ENCODE measurements around the gene NXNL1. TPM values are rescaled to one million over a fixed set of nuclear protein-coding genes. Genes with fewer than 3 reads are reported as not detected.

Gene NXNL1
- total and polyA plus RNA-seq, 2 donors (not counting 3 experiments of a cell fraction or from before 2014, with no cell fraction given), result not detected

- Histone ChIP-seq H2AFZ (ENCODE audit: low read depth, low read length) (no peak overlapping the region), H3K27me3 (ENCODE audit: control insufficient read depth in 2 of 2, insufficient read depth in 2 of 2, low read length in 2 of 2) (no peaks in the 10 kb centered on the region), H3K79me2 (ENCODE audit: control insufficient read depth, insufficient read depth, low read length) (no peaks in the 10 kb centered on the region), H4K20me1 (replicated peaks; ENCODE audit: control insufficient read depth, extremely low read depth, insufficient read depth, low read length) (no peaks in the 10 kb centered on the region), H3K9me1 (replicated peaks; ENCODE audit: control insufficient read depth, extremely low read depth, insufficient read depth, low read length) (no peaks in the 10 kb centered on the region), H3K9ac (replicated peaks; ENCODE audit: extremely low read depth, insufficient read depth, low read length) (no peak overlapping the region), H3K9me3 (replicated peaks; ENCODE audit: control insufficient read depth, insufficient read depth, low read length) (no peaks in the 10 kb centered on the region), H3K27ac (ENCODE audit: insufficient read depth, low read depth, low read length) (no peak overlapping the region), H3K4me1 (ENCODE audit: control insufficient read depth, extremely low read depth, insufficient read depth, low read length) (no peaks in the 10 kb centered on the region), H3K4me3 (replicated peaks in 1 of 3; ENCODE audit: insufficient read depth in 1 of 3, low read depth in 1 of 3, low read length in 3 of 3) (no peak overlapping the region), H3K4me2 (ENCODE audit: insufficient read depth, low read length) (no peak overlapping the region), H3K36me3 (ENCODE audit: control insufficient read depth in 2 of 2, extremely low read depth in 1 of 2, insufficient read depth in 2 of 2, low read length in 2 of 2) (no peaks in the 10 kb centered on the region)
- intact Hi-C loops (cut with micrococcal nuclease), result no loop called here
- ChIA-PET POLR2A (no interaction called here), CTCF (no interaction called here)
- FAIRE-seq (no peak), DNase-seq (ENCODE audit: low read depth, low spot score) (no peak)
- TF ChIP-seq EZH2 (IDR thresholded peaks at IDR 0.05; ENCODE audit: borderline replicate concordance, low read depth, low read length, severe bottlenecking), result no peak
- no peak for TF ChIP-seq MYC (IDR thresholded peaks at IDR 0.05; ENCODE audit: low read depth, low read length)
- no peak for TF ChIP-seq POLR2A (IDR thresholded peaks at IDR 0.05; ENCODE audit: low read depth, low read length)
- no TSS peak for BruUV-seq (replicated peaks)
- dilution Hi-C loops (cut with MboI; ENCODE audit: extremely low pct_ligation_motif_present, low sequenced_read_pairs), result no loop called here
These were observed 25.5 kb downstream of the NXNL1 start for GRCh38 chr19:17435218-17435617.

DNA sequence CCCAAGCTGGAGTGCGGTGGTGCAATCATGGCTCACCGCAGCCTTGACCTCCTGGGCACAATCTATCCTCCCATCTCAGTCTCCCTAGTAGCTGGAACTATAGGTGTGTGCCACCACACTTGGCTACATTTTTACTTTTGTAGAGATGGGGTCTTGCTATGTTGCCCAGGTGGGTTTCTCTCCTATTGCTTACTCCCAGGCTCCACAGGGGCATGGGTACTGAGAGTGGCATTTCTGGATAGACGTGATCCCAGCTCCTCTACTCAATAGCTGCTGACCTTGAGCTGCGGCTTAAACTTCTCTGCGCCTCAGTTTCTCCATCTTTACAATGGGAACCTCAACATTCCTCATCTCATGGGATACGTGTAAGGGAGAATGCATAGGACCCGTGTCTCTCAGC, 29.3 kb downstream of the NXNL1 start:
- H3K9me3 ChIP-seq (replicated peaks; ENCODE audit: control insufficient read depth, insufficient read depth, low read length), result no peaks in the 10 kb centered on the region
- no peaks in the 10 kb centered on the region for H3K27me3 ChIP-seq (ENCODE audit: control insufficient read depth in 2 of 2, insufficient read depth in 2 of 2, low read length in 2 of 2)
- dilution Hi-C loops (cut with MboI; ENCODE audit: extremely low pct_ligation_motif_present, low sequenced_read_pairs), result no loop called here
- H3K4me2 ChIP-seq (ENCODE audit: insufficient read depth, low read length), result no peak overlapping the region
- H3K4me1 ChIP-seq (ENCODE audit: control insufficient read depth, extremely low read depth, insufficient read depth, low read length), result no peaks in the 10 kb centered on the region
- CTCF ChIA-PET, result interaction anchor here (2.5 kb wide), 1 partner anchor 10 kb away, joined by 9 read pairs; no protein-coding TSS in a partner anchor
- no peak overlapping the region for H2AFZ ChIP-seq (ENCODE audit: low read depth, low read length)
- H3K9ac ChIP-seq (replicated peaks; ENCODE audit: extremely low read depth, insufficient read depth, low read length), result no peak overlapping the region
- H3K4me3 ChIP-seq (replicated peaks in 1 of 3; ENCODE audit: insufficient read depth in 1 of 3, low read depth in 1 of 3, low read length in 3 of 3), result no peak overlapping the region
- no peak overlapping the region for H3K27ac ChIP-seq (ENCODE audit: insufficient read depth, low read depth, low read length)
- DNase-seq (ENCODE audit: low read depth, low spot score) (no peak), FAIRE-seq (no peak)
- no peaks in the 10 kb centered on the region for H4K20me1 ChIP-seq (replicated peaks; ENCODE audit: control insufficient read depth, extremely low read depth, insufficient read depth, low read length)
- POLR2A ChIA-PET, result no interaction called here
- no TSS peak for BruUV-seq (replicated peaks)
- intact Hi-C loops (cut with micrococcal nuclease), result no loop called here
- H3K79me2 ChIP-seq (ENCODE audit: control insufficient read depth, insufficient read depth, low read length), result no peaks in the 10 kb centered on the region
- TF ChIP-seq CTCF (IDR thresholded peaks at IDR 0.05; ENCODE audit: extremely low read depth in 1 of 2, insufficient read depth in 1 of 2, low read depth in 1 of 2, low read length in 2 of 2) (no peak), POLR2A (IDR thresholded peaks at IDR 0.05; ENCODE audit: low read depth, low read length) (no peak), MYC (IDR thresholded peaks at IDR 0.05; ENCODE audit: low read depth, low read length) (no peak), JUN (IDR thresholded peaks at IDR 0.05; ENCODE audit: borderline replicate concordance, insufficient read depth, insufficient read length, low read depth) (no peak), EZH2 (IDR thresholded peaks at IDR 0.05; ENCODE audit: borderline replicate concordance, low read depth, low read length, severe bottlenecking) (no peak), POLR2AphosphoS5 (IDR thresholded peaks at IDR 0.05; ENCODE audit: insufficient read depth, low read depth, low read length) (no peak), GATA2 (IDR thresholded peaks at IDR 0.05; ENCODE audit: insufficient read depth, insufficient read length, low read depth, low read length) (no peak), FOS (IDR thresholded peaks at IDR 0.05; ENCODE audit: borderline replicate concordance, insufficient read depth, low read length) (no peak)
- TF ChIP-seq, protein P1, sequence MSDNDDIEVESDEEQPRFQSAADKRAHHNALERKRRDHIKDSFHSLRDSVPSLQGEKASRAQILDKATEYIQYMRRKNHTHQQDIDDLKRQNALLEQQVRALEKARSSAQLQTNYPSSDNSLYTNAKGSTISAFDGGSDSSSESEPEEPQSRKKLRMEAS (IDR thresholded peaks at IDR 0.05; ENCODE audit: insufficient read depth, insufficient read length), result no peak
- no peaks in the 10 kb centered on the region for H3K9me1 ChIP-seq (replicated peaks; ENCODE audit: control insufficient read depth, extremely low read depth, insufficient read depth, low read length)
- H3K36me3 ChIP-seq (ENCODE audit: control insufficient read depth in 2 of 2, extremely low read depth in 1 of 2, insufficient read depth in 2 of 2, low read length in 2 of 2), result no peaks in the 10 kb centered on the region
